ENCODE measurements around the gene PCGF3. TPM values are rescaled to one million over a fixed set of nuclear protein-coding genes. Genes with fewer than 3 reads are reported as not detected.
"Not testable (repeated sequence)": the region's sequence is repeated elsewhere in the genome, so short reads cannot be mapped to it uniquely, and the experiment has no call there.

Gene PCGF3
- total RNA-seq, 1 donor from 2014 or later = 58.5 TPM

GRCh38 chr4:732911-733630 is 27.4 kb downstream of the PCGF3 start:
- Histone ChIP-seq H3K4me3 (ENCODE audit: low read depth, low read length) (no peak overlapping the region), H3K27me3 (ENCODE audit: control insufficient read depth, insufficient read depth, low read length) (no peaks in the 10 kb centered on the region), H3K36me3 (ENCODE audit: control insufficient read depth, insufficient read depth, low read length) (peaks cover 4% of the 10 kb centered on the region)
- DNase-seq (ENCODE audit: low read depth) = no peak
- no peak for TF ChIP-seq CTCF (IDR thresholded peaks at IDR 0.05; ENCODE audit: insufficient read depth, low read length, poor library complexity, severe bottlenecking)

DNA sequence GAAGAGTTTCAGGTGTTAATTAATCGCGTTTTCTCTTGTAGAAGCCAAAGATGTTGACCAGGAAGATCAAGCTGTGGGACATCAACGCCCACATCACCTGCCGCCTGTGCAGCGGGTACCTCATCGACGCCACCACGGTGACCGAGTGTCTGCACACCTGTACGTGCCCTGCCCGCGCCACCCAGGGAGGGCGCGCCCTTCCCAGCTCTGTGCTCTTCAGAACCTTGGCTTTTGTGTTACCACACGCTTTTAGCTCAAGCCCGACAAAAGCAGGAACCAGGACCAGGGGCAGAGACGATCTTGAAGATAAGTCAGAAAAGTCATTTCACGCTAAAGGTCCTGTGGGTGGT is 28.0 kb downstream of the PCGF3 start:
- no peak for DNase-seq (ENCODE audit: low read depth)
- no peak for TF ChIP-seq CTCF (IDR thresholded peaks at IDR 0.05; ENCODE audit: insufficient read depth, low read length, poor library complexity, severe bottlenecking)
- peaks cover 4% of the 10 kb centered on the region for H3K36me3 ChIP-seq (ENCODE audit: control insufficient read depth, insufficient read depth, low read length)

DNA sequence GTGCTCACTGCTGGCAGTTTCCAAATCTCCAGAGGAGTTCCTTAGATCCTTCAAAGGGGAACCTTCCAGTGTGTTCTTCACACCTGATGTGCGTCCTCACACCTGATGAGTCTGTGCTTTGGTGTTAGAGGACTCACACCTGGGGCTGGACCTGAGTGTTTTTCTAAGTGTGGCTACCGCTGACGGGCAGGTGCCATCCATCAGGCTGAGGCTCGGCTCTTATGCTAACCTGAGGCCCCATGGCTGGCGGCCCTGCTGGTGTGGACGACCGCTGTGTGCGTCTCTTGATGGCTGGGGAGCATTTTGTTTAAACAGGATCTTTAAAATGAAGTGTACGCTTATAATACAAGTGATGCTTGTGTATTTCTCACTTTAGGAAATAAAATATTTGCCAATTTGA is 28.4 kb downstream of the PCGF3 start:
- TF ChIP-seq CTCF (IDR thresholded peaks at IDR 0.05; ENCODE audit: insufficient read depth, low read length, poor library complexity, severe bottlenecking) = no peak
- Histone ChIP-seq H3K27me3 (ENCODE audit: control insufficient read depth, insufficient read depth, low read length) (no peaks in the 10 kb centered on the region), H3K4me3 (ENCODE audit: low read depth, low read length) (no peak overlapping the region), H3K36me3 (ENCODE audit: control insufficient read depth, insufficient read depth, low read length) (peaks cover 4% of the 10 kb centered on the region)
- DNase-seq (ENCODE audit: low read depth) = no peak

More for the DNA sequence above, 28.0 kb downstream of the PCGF3 start:
- Histone ChIP-seq H3K4me3 (ENCODE audit: low read depth, low read length) (no peak overlapping the region), H3K27me3 (ENCODE audit: control insufficient read depth, insufficient read depth, low read length) (no peaks in the 10 kb centered on the region)

- DNase-seq (ENCODE audit: low read depth) = no peak
- H3K36me3 ChIP-seq (ENCODE audit: control insufficient read depth, insufficient read depth, low read length) = peaks cover 4% of the 10 kb centered on the region
- no peak for TF ChIP-seq CTCF (IDR thresholded peaks at IDR 0.05; ENCODE audit: insufficient read depth, low read length, poor library complexity, severe bottlenecking)
- H3K4me3 ChIP-seq (ENCODE audit: low read depth, low read length) = no peak overlapping the region
- no peaks in the 10 kb centered on the region for H3K27me3 ChIP-seq (ENCODE audit: control insufficient read depth, insufficient read depth, low read length)
These were observed 29.3 kb downstream of the PCGF3 start for GRCh38 chr4:734951-735350.

DNA sequence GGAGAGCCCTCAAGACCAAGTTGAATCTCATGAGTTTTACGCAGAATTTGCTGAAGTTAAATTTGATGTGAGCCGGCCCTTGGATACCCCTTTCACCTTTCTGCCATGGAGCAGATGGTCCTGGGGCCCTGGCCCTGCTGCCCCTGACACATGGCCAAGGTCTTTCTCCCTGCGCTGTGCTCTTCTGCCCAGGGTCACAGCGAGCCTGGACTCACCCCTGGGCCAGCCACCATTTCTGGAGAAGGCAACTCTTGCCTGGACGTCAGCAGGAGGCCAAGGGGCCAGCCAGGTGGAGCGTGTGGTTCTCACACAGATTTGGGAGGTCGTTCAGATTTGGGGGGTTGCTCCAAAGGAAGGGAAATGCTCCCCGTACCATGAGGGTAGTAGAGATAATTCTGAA is 30.0 kb downstream of the PCGF3 start:
- Histone ChIP-seq H3K4me3 (ENCODE audit: low read depth, low read length) (no peak overlapping the region), H3K27me3 (ENCODE audit: control insufficient read depth, insufficient read depth, low read length) (no peaks in the 10 kb centered on the region), H3K36me3 (ENCODE audit: control insufficient read depth, insufficient read depth, low read length) (peaks cover 4% of the 10 kb centered on the region)
- TF ChIP-seq CTCF (IDR thresholded peaks at IDR 0.05; ENCODE audit: insufficient read depth, low read length, poor library complexity, severe bottlenecking) = no peak
- DNase-seq (ENCODE audit: low read depth) = no peak

DNA sequence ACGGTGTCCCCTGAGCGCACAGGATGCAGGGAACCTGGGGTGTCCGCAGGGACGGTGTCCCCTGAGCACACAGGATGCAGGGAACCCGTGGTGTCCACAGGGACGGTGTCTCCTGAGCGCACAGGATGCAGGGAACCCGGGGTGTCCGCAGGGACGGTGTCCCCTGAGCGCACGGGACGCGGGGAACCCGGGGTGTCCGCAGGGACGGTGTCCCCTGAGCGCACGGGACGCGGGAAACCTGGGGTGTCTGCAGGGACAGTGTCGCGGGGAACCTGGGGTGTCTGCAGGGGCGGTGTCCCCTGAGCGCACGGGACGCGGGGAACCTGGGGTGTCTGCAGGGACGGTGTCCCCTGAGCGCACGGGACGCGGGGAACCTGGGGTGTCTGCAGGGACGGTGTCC is 30.9 kb downstream of the PCGF3 start:
- not testable (repeated sequence) for H3K36me3 ChIP-seq (ENCODE audit: control insufficient read depth, insufficient read depth, low read length); H3K27me3 ChIP-seq (ENCODE audit: control insufficient read depth, insufficient read depth, low read length); H3K4me3 ChIP-seq (ENCODE audit: low read depth, low read length); DNase-seq (ENCODE audit: low read depth)

All from kidney epithelial cell (primary cell).